ENCODE measurements around the gene HAS3.
"Not testable (repeated sequence)": the region's sequence is repeated elsewhere in the genome, so short reads cannot be mapped to it uniquely, and the experiment has no call there.

Gene HAS3

GRCh38 chr16:69131839-69132423 is 26.5 kb downstream of the HAS3 start:
- peak overlapping the region; percentile 96 to 99 for H3K4me3 ChIP-seq (replicated peaks in 1 of 2; ENCODE audit: low read depth in 2 of 2, low read length in 2 of 2)
- peak; percentile 82 to 90 for DNase-seq (ENCODE audit: low read depth in 2 of 2)
- TF ChIP-seq CTCF (IDR thresholded peaks at IDR 0.05; ENCODE audit: low read depth, low read length) = no peak

- peak; percentile 77 to 86 for DNase-seq (ENCODE audit: low read depth in 2 of 2)
- TF ChIP-seq CTCF (IDR thresholded peaks at IDR 0.05; ENCODE audit: low read depth, low read length) = no peak
- H3K4me3 ChIP-seq (replicated peaks in 1 of 2; ENCODE audit: low read depth in 2 of 2, low read length in 2 of 2) = peak within 1 kb of the TSS; percentile 96 to 99
Measured at GRCh38 chr16:69132424-69133252, 27.2 kb downstream of the HAS3 start, which contains the start of the genes CHTF8 and UTP4. Gene CHTF8 (minus strand): TSS chr16:69132588. CDS start chr16:69121458, 11,130 bp downstream. Gene UTP4 (plus strand): TSS chr16:69132649. CDS start chr16:69133460, 811 bp downstream.

GRCh38 chr16:69133373-69133954 is 28.0 kb downstream of the HAS3 start:
- H3K4me3 ChIP-seq (replicated peaks in 1 of 2; ENCODE audit: low read depth in 2 of 2, low read length in 2 of 2) = peak overlapping the region; percentile 96 to 99
- no peak for TF ChIP-seq CTCF (IDR thresholded peaks at IDR 0.05; ENCODE audit: low read depth, low read length)
- no peak for DNase-seq (ENCODE audit: low read depth in 2 of 2)

GRCh38 chr16:69138608-69139007 is 33.2 kb downstream of the HAS3 start:
- no peak overlapping the region for H3K4me3 ChIP-seq (replicated peaks in 1 of 2; ENCODE audit: low read depth in 2 of 2, low read length in 2 of 2)
- DNase-seq (ENCODE audit: low read depth in 2 of 2) = no peak
- no peak for TF ChIP-seq CTCF (IDR thresholded peaks at IDR 0.05; ENCODE audit: low read depth, low read length)

- DNase-seq (ENCODE audit: low read depth in 2 of 2) = not testable (repeated sequence)
Measured at GRCh38 chr16:69139464-69139863, 34.0 kb downstream of the HAS3 start.

GRCh38 chr16:69141014-69141413 is 35.6 kb downstream of the HAS3 start:
- no peak for TF ChIP-seq CTCF (IDR thresholded peaks at IDR 0.05; ENCODE audit: low read depth, low read length)
- DNase-seq (ENCODE audit: low read depth in 2 of 2) = no peak
- H3K4me3 ChIP-seq (replicated peaks in 1 of 2; ENCODE audit: low read depth in 2 of 2, low read length in 2 of 2) = no peak overlapping the region

More at GRCh38 chr16:69139464-69139863, 34.0 kb downstream of the HAS3 start:
- H3K4me3 ChIP-seq (replicated peaks in 1 of 2; ENCODE audit: low read depth in 2 of 2, low read length in 2 of 2) = not testable (repeated sequence)

GRCh38 chr16:69141936-69142335 is 36.5 kb downstream of the HAS3 start:
- no peak for DNase-seq (ENCODE audit: low read depth in 2 of 2)
- TF ChIP-seq CTCF (IDR thresholded peaks at IDR 0.05; ENCODE audit: low read depth, low read length) = no peak
- H3K4me3 ChIP-seq (replicated peaks in 1 of 2; ENCODE audit: low read depth in 2 of 2, low read length in 2 of 2) = no peak overlapping the region

Measured in cardiac fibroblast (primary cell).